HEK293 (cell line): Measurements from ENCODE around the gene RPL7A.

Experiments
- CTCF ChIA-PET: fragments of 350-600 bp; formaldehyde crosslinking; extraction: SDS; loops from one replicate; lab custom pipeline; 2021; ENCODE audit warnings: antibody characterized with exemption; lab: Yijun Ruan, JAX
- POLR2A ChIA-PET: fragments of 300-600 bp; formaldehyde crosslinking; extraction: SDS; loops from one replicate; lab custom pipeline; 2020; ENCODE audit warnings: antibody characterized with exemption, inconsistent platforms; lab: Yijun Ruan, JAX
- H3K27ac ChIP-seq: fragments of 200-500 bp; sonication (Bioruptor generic); 2 replicates; pipeline ENCODE4 v1.5.1; 2014; ENCODE audit warnings: low read depth, low read length, control low read depth, inconsistent platforms; ENCODE audit errors: extremely low read depth
- H3K36me3 ChIP-seq, 2 experiments: fragments of 200-500 bp in 1 of 2; sonication (Bioruptor generic) in 1 of 2; 1 replicate in 1 of 2; 2 replicates in 1 of 2; pipeline ENCODE4 v1.5.1; 2014 to 2017; ENCODE audit warnings: inconsistent platforms in 2 of 2, low read length in 2 of 2; ENCODE audit not compliant: control insufficient read depth in 2 of 2, insufficient read depth in 1 of 2
- H3K4me1 ChIP-seq: fragments of 200-500 bp; sonication (Bioruptor generic); 2 replicates; pipeline ENCODE4 v1.5.1; 2014; ENCODE audit warnings: mild to moderate bottlenecking, low read length, inconsistent platforms; ENCODE audit not compliant: control insufficient read depth, insufficient read depth
- H3K4me3 ChIP-seq: 2 replicates; pipeline ENCODE4 v1.5.1; 2011; ENCODE audit warnings: low read depth, mild to moderate bottlenecking, control low read depth, low read length, moderate library complexity
- H3K9me3 ChIP-seq: fragments of 200-500 bp; sonication (Bioruptor generic); 2 replicates; pipeline ENCODE4 v1.5.1; 2014; ENCODE audit warnings: low read depth, low read length, inconsistent platforms; ENCODE audit not compliant: control insufficient read depth, insufficient read depth
- KLF16 ChIP-seq: fragments of 450-650 bp; formaldehyde crosslinking; IDR thresholded peaks from 2 replicates; pipeline ENCODE4 v1.5.1; 2017; ENCODE audit warnings: missing biosample characterization, missing genetic modification characterization
- KLF9 ChIP-seq: fragments of 450-650 bp; formaldehyde crosslinking; IDR thresholded peaks from 2 replicates; pipeline ENCODE4 v1.5.1; 2016; ENCODE audit warnings: missing biosample characterization, missing genetic modification characterization, low read depth
- PRDM1 ChIP-seq: fragments of 450-650 bp; formaldehyde crosslinking; IDR thresholded peaks from 2 replicates; pipeline ENCODE4; 2016; ENCODE audit warnings: missing biosample characterization, missing genetic modification characterization
- SCRT1 ChIP-seq: fragments of 450-650 bp; formaldehyde crosslinking; IDR thresholded peaks from 2 replicates; pipeline ENCODE4 v1.5.1; 2016; ENCODE audit warnings: missing biosample characterization, missing genetic modification characterization, borderline replicate concordance
- SCRT2 ChIP-seq: fragments of 450-650 bp; formaldehyde crosslinking; IDR thresholded peaks from 2 replicates; pipeline ENCODE4 v1.5.1; 2016; ENCODE audit warnings: missing biosample characterization, missing genetic modification characterization
- SP2 ChIP-seq: fragments of 450-650 bp; formaldehyde crosslinking; IDR thresholded peaks from 2 replicates; pipeline ENCODE4 v1.5.1; 2016; ENCODE audit warnings: missing biosample characterization, missing genetic modification characterization
- SP3 ChIP-seq: fragments of 450-650 bp; formaldehyde crosslinking; IDR thresholded peaks from 2 replicates; pipeline ENCODE4 v1.5.1; 2016; ENCODE audit warnings: missing biosample characterization, missing genetic modification characterization
- YY2 ChIP-seq: fragments of 450-650 bp; formaldehyde crosslinking; IDR thresholded peaks from 2 replicates; pipeline ENCODE4 v1.5.1; 2016; ENCODE audit warnings: missing biosample characterization, missing genetic modification characterization
- ZBTB20 ChIP-seq: fragments of 450-650 bp; formaldehyde crosslinking; IDR thresholded peaks from 2 replicates; pipeline ENCODE4 v1.5.1; 2016; ENCODE audit warnings: missing biosample characterization, missing genetic modification characterization
- ZBTB21 ChIP-seq: fragments of 450-650 bp; formaldehyde crosslinking; IDR thresholded peaks from 2 replicates; pipeline ENCODE4 v1.5.1; 2017; ENCODE audit warnings: missing biosample characterization, missing genetic modification characterization
- ZEB2 ChIP-seq: fragments of 450-650 bp; formaldehyde crosslinking; IDR thresholded peaks from 2 replicates; pipeline ENCODE4 v1.5.1; 2016; ENCODE audit warnings: missing biosample characterization, missing genetic modification characterization
- ZFP37 ChIP-seq: fragments of 450-650 bp; formaldehyde crosslinking; IDR thresholded peaks from 2 replicates; pipeline ENCODE4 v1.5.1; 2016; ENCODE audit warnings: missing biosample characterization, missing genetic modification characterization
- ZIC2 ChIP-seq: fragments of 450-650 bp; formaldehyde crosslinking; IDR thresholded peaks from 2 replicates; pipeline ENCODE4 v1.5.1; 2016; ENCODE audit warnings: missing biosample characterization, missing genetic modification characterization
- ZNF121 ChIP-seq: fragments of 450-650 bp; formaldehyde crosslinking; IDR thresholded peaks from 2 replicates; pipeline ENCODE4 v1.5.1; 2016; ENCODE audit warnings: missing biosample characterization, missing genetic modification characterization
- ZNF223 ChIP-seq: fragments of 450-650 bp; formaldehyde crosslinking; IDR thresholded peaks from 2 replicates; pipeline ENCODE4 v1.5.1; 2016; ENCODE audit warnings: missing biosample characterization, missing genetic modification characterization
- ZNF24 ChIP-seq: fragments of 450-650 bp; formaldehyde crosslinking; IDR thresholded peaks from 2 replicates; pipeline ENCODE4 v1.5.1; 2016; ENCODE audit warnings: missing biosample characterization, missing genetic modification characterization
- ZNF311 ChIP-seq: fragments of 450-650 bp; formaldehyde crosslinking; IDR thresholded peaks from 2 replicates; pipeline ENCODE4 v1.5.1; 2017; ENCODE audit warnings: missing biosample characterization, missing genetic modification characterization, borderline replicate concordance
- ZNF394 ChIP-seq: fragments of 450-650 bp; formaldehyde crosslinking; IDR thresholded peaks from 2 replicates; pipeline ENCODE4 v1.5.1; 2016; ENCODE audit warnings: missing biosample characterization, missing genetic modification characterization, mild to moderate bottlenecking, moderate library complexity, borderline replicate concordance
- ZNF530 ChIP-seq: fragments of 450-650 bp; formaldehyde crosslinking; IDR thresholded peaks from 2 replicates; pipeline ENCODE4 v1.5.1; 2016; ENCODE audit warnings: low read depth, missing biosample characterization, missing genetic modification characterization
- ZNF610 ChIP-seq: fragments of 450-650 bp; formaldehyde crosslinking; IDR thresholded peaks from 2 replicates; pipeline ENCODE4 v1.5.1; 2016; ENCODE audit warnings: missing biosample characterization, missing genetic modification characterization, borderline replicate concordance
- ZNF658 ChIP-seq: fragments of 450-650 bp; formaldehyde crosslinking; IDR thresholded peaks from 2 replicates; pipeline ENCODE4; 2016; ENCODE audit warnings: missing biosample characterization, missing genetic modification characterization
- ZNF837 ChIP-seq: fragments of 450-650 bp; formaldehyde crosslinking; IDR thresholded peaks from 2 replicates; pipeline ENCODE4 v1.5.1; 2016; ENCODE audit warnings: missing biosample characterization, missing genetic modification characterization
- ZSCAN23 ChIP-seq: fragments of 450-650 bp; formaldehyde crosslinking; IDR thresholded peaks from 2 replicates; pipeline ENCODE4 v1.5.1; 2016; ENCODE audit warnings: missing biosample characterization, missing genetic modification characterization
- ZXDB ChIP-seq: fragments of 450-650 bp; formaldehyde crosslinking; IDR thresholded peaks from 2 replicates; pipeline ENCODE4 v1.5.1; 2016; ENCODE audit warnings: missing biosample characterization, missing genetic modification characterization
- TF ChIP-seq, protein P1 (sequence below): fragments of 450-650 bp; formaldehyde crosslinking; IDR thresholded peaks from 2 replicates; pipeline ENCODE4 v1.5.1; 2017; ENCODE audit warnings: missing biosample characterization, missing genetic modification characterization
- TF ChIP-seq, protein P2 (sequence below): fragments of 450-650 bp; formaldehyde crosslinking; IDR thresholded peaks from 2 replicates; pipeline ENCODE4 v1.5.1; 2016; ENCODE audit warnings: missing biosample characterization, missing genetic modification characterization
- TF ChIP-seq, protein P3 (sequence below): fragments of 450-650 bp; formaldehyde crosslinking; IDR thresholded peaks from 2 replicates; pipeline ENCODE4 v1.5.1; 2016; ENCODE audit warnings: missing biosample characterization, missing genetic modification characterization
- TF ChIP-seq, protein P4 (sequence below): fragments of 450-650 bp; formaldehyde crosslinking; IDR thresholded peaks from 2 replicates; pipeline ENCODE4 v1.5.1; 2016; ENCODE audit warnings: missing biosample characterization, missing genetic modification characterization
- TF ChIP-seq, protein P5 (sequence below): fragments of 450-650 bp; formaldehyde crosslinking; optimal IDR thresholded peaks from 2 replicates; pipeline ENCODE3; 2016; ENCODE audit warnings: missing biosample characterization, mild to moderate bottlenecking, missing genetic modification characterization
- TF ChIP-seq, protein P6 (sequence below): fragments of 450-650 bp; formaldehyde crosslinking; IDR thresholded peaks from 2 replicates; pipeline ENCODE4 v1.5.1; 2016; ENCODE audit warnings: missing biosample characterization, missing genetic modification characterization

Gene RPL7A

DNA sequence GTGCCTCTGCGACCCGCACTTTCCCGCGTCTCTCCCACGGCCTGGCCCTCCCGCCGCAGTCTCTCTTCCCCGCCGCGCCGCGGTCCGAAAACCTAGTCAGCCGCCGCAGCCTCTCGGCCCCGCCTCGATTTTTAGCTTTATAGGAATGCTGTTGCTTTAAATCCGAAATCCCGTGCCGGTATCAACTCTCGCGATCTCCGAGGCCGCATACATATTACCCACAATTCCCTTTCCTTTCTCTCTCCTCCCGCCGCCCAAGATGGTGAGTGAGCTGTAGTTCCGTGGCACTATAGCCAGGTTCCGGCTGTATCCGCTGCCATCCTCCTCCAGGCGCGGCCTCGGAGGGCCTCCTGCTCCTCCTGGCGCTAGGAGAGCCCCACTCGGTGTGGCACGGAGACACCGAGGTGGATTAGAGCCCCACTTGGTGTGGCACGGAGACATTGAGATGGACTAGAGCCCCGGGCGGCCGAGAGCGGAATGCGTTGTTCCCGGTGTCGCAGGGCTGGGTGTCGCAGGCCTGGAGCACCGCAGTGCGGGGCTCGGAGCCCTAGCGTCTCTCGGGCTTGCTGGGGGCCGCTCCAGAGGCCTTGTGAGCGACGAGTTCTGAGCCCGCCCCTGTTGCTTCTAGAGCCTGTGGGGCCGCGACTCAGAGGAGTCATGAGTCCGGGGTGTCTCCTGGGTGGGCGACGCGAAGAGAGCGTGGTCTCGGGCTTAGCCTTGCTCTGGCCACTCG is at the start of gene RPL7A, which contains the start of gene MED22:
Gene RPL7A (plus strand): TSS at position 234 of the 733 bp plus-strand sequence. CDS start 26 bp downstream, at position 260.
Gene MED22 (minus strand): TSS at position 147 of the 733 bp plus-strand sequence. CDS start 1,469 bp downstream, outside the sequence.
- CTCF ChIA-PET: interaction anchor here (0.5 to 1.3 kb wide), 4 partner anchors 109 to 764 kb away, joined by 3 to 4 read pairs (median 3); no protein-coding TSS in a partner anchor
- POLR2A ChIA-PET: interaction anchor here (0.5 to 6.0 kb wide), 37 partner anchors 9 to 440 kb away, joined by 3 to 89 read pairs (median 5); partner anchors contain the start of genes CACFD1, GTF3C5, SLC2A6 and STKLD1
- TF ChIP-seq, protein P1, sequence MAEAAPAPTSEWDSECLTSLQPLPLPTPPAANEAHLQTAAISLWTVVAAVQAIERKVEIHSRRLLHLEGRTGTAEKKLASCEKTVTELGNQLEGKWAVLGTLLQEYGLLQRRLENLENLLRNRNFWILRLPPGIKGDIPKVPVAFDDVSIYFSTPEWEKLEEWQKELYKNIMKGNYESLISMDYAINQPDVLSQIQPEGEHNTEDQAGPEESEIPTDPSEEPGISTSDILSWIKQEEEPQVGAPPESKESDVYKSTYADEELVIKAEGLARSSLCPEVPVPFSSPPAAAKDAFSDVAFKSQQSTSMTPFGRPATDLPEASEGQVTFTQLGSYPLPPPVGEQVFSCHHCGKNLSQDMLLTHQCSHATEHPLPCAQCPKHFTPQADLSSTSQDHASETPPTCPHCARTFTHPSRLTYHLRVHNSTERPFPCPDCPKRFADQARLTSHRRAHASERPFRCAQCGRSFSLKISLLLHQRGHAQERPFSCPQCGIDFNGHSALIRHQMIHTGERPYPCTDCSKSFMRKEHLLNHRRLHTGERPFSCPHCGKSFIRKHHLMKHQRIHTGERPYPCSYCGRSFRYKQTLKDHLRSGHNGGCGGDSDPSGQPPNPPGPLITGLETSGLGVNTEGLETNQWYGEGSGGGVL (tag by site-specific recombination): peak; percentile 79
- TF ChIP-seq ZNF658 (no peak), ZNF530 (tag by site-specific recombination) (no peak), PRDM1 (tag by site-specific recombination) (peak; percentile 49; the same call in 1 of the 2 replicates), ZNF223 (tag by site-specific recombination) (no peak), ZNF24 (tag by site-specific recombination) (peak; percentile 64), ZNF311 (tag by site-specific recombination) (no peak), ZBTB20 (tag by site-specific recombination) (peak; percentile 63; the same call in 1 of the 2 replicates), KLF9 (tag by site-specific recombination) (peak; percentile 55), ZSCAN23 (tag by site-specific recombination) (0 out of 2 replicates have a peak, but pooled peaks have one; percentile 86), SCRT1 (tag by site-specific recombination) (peak; percentile 37; the same call in 1 of the 2 replicates), SP3 (tag by site-specific recombination) (peak; percentile 75), ZNF121 (tag by site-specific recombination) (no peak), ZFP37 (tag by site-specific recombination) (peak; percentile 81; the same call in 1 of the 2 replicates), ZEB2 (tag by site-specific recombination) (no peak; the same call in 1 of the 2 replicates), YY2 (peak; percentile 97), ZNF837 (tag by site-specific recombination) (no peak), ZBTB21 (tag by site-specific recombination) (0 out of 2 replicates have a peak, but pooled peaks have one; percentile 29), ZNF610 (tag by site-specific recombination) (0 out of 2 replicates have a peak, but pooled peaks have one; percentile 48), KLF16 (tag by site-specific recombination) (peak; percentile 84), ZXDB (tag by site-specific recombination) (peak; percentile 94), SCRT2 (tag by site-specific recombination) (peak; percentile 90), ZNF394 (tag by site-specific recombination) (peak; percentile 70), SP2 (tag by site-specific recombination) (peak; percentile 37), ZIC2 (no peak)
- TF ChIP-seq, protein P2, sequence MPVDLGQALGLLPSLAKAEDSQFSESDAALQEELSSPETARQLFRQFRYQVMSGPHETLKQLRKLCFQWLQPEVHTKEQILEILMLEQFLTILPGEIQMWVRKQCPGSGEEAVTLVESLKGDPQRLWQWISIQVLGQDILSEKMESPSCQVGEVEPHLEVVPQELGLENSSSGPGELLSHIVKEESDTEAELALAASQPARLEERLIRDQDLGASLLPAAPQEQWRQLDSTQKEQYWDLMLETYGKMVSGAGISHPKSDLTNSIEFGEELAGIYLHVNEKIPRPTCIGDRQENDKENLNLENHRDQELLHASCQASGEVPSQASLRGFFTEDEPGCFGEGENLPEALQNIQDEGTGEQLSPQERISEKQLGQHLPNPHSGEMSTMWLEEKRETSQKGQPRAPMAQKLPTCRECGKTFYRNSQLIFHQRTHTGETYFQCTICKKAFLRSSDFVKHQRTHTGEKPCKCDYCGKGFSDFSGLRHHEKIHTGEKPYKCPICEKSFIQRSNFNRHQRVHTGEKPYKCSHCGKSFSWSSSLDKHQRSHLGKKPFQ: 0 out of 2 replicates have a peak, but pooled peaks have one; percentile 20
- TF ChIP-seq, protein P3, sequence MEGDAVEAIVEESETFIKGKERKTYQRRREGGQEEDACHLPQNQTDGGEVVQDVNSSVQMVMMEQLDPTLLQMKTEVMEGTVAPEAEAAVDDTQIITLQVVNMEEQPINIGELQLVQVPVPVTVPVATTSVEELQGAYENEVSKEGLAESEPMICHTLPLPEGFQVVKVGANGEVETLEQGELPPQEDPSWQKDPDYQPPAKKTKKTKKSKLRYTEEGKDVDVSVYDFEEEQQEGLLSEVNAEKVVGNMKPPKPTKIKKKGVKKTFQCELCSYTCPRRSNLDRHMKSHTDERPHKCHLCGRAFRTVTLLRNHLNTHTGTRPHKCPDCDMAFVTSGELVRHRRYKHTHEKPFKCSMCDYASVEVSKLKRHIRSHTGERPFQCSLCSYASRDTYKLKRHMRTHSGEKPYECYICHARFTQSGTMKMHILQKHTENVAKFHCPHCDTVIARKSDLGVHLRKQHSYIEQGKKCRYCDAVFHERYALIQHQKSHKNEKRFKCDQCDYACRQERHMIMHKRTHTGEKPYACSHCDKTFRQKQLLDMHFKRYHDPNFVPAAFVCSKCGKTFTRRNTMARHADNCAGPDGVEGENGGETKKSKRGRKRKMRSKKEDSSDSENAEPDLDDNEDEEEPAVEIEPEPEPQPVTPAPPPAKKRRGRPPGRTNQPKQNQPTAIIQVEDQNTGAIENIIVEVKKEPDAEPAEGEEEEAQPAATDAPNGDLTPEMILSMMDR (tag by site-specific recombination): peak; percentile 58; the same call in 1 of the 2 replicates
- TF ChIP-seq, protein P4, sequence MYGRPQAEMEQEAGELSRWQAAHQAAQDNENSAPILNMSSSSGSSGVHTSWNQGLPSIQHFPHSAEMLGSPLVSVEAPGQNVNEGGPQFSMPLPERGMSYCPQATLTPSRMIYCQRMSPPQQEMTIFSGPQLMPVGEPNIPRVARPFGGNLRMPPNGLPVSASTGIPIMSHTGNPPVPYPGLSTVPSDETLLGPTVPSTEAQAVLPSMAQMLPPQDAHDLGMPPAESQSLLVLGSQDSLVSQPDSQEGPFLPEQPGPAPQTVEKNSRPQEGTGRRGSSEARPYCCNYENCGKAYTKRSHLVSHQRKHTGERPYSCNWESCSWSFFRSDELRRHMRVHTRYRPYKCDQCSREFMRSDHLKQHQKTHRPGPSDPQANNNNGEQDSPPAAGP (tag by site-specific recombination): peak; percentile 93; the same call in 1 of the 2 replicates
- TF ChIP-seq, protein P5, sequence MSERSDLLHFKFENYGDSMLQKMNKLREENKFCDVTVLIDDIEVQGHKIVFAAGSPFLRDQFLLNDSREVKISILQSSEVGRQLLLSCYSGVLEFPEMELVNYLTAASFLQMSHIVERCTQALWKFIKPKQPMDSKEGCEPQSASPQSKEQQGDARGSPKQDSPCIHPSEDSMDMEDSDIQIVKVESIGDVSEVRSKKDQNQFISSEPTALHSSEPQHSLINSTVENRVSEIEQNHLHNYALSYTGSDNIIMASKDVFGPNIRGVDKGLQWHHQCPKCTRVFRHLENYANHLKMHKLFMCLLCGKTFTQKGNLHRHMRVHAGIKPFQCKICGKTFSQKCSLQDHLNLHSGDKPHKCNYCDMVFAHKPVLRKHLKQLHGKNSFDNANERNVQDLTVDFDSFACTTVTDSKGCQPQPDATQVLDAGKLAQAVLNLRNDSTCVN (tag by site-specific recombination): peak; percentile 45
- TF ChIP-seq, protein P6, sequence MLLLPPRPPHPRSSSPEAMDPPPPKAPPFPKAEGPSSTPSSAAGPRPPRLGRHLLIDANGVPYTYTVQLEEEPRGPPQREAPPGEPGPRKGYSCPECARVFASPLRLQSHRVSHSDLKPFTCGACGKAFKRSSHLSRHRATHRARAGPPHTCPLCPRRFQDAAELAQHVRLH (tag by site-specific recombination): peak; percentile 77; the same call in 1 of the 2 replicates

More for the DNA sequence above, at the start of gene RPL7A, which contains the start of gene MED22:
- Histone ChIP-seq H3K27ac (peak within 1 kb of the TSS; percentile 100), H3K4me1 (no peaks in the 10 kb centered on the region), H3K36me3 (peaks cover 14 to 82% of the 10 kb centered on the region in 2 experiments), H3K4me3 (peak within 1 kb of the TSS; percentile 91), H3K9me3 (no peaks in the 10 kb centered on the region)
